Hepatocyte (in vitro differentiated cells): ENCODE data around the gene SPIRE1. TPM values are rescaled to one million over a fixed set of nuclear protein-coding genes. Genes with fewer than 3 reads are reported as not detected.

ENCODE experiments used
- DNase-seq: peaks from one replicate; pipeline ENCODE4 v3.0.0-alpha.2; 2016; ENCODE audit warnings: low spot score
- H2AFZ ChIP-seq: fragments of 200-600 bp; sonication (generic); 2 replicates; pipeline ENCODE4 v1.6.0; 2016; ENCODE audit warnings: antibody characterized with exemption, mild to moderate bottlenecking
- H3K27ac ChIP-seq: fragments of 200-600 bp; sonication (generic); 2 replicates; pipeline ENCODE4 v1.5.1; 2016; ENCODE audit warnings: mild to moderate bottlenecking
- H3K27me3 ChIP-seq: fragments of 200-600 bp; sonication (generic); 2 replicates; pipeline ENCODE4 v1.6.1; 2016
- H3K36me3 ChIP-seq: fragments of 200-600 bp; sonication (generic); replicated peaks from 2 replicates; pipeline ENCODE4 v1.5.1; 2016; ENCODE audit warnings: low read depth; ENCODE audit not compliant: insufficient read depth
- H3K4me1 ChIP-seq: fragments of 200-600 bp; sonication (generic); 2 replicates; pipeline ENCODE4 v1.5.1; 2016; ENCODE audit warnings: mild to moderate bottlenecking, moderate library complexity; ENCODE audit not compliant: insufficient read depth
- H3K4me2 ChIP-seq: fragments of 200-600 bp; sonication (generic); 2 replicates; pipeline ENCODE4 v1.6.0; 2016
- H3K4me3 ChIP-seq: fragments of 200-600 bp; sonication (generic); 2 replicates; pipeline ENCODE4 v1.5.1; 2016; ENCODE audit warnings: mild to moderate bottlenecking
- H3K79me2 ChIP-seq: fragments of 200-600 bp; sonication (generic); 2 replicates; pipeline ENCODE4 v1.6.0; 2017; ENCODE audit warnings: mild to moderate bottlenecking
- H3K9me2 ChIP-seq: fragments of 200-600 bp; sonication (generic); replicated peaks from 2 replicates; pipeline ENCODE4 v1.6.0; 2017; ENCODE audit warnings: mild to moderate bottlenecking; ENCODE audit not compliant: insufficient read depth
- H3K9me3 ChIP-seq: fragments of 200-600 bp; sonication (generic); 2 replicates; pipeline ENCODE4 v1.5.1; 2016; ENCODE audit warnings: low read depth, mild to moderate bottlenecking
- H4K20me1 ChIP-seq: fragments of 200-600 bp; sonication (generic); 2 replicates; pipeline ENCODE4 v1.6.0; 2016; ENCODE audit warnings: mild to moderate bottlenecking; ENCODE audit not compliant: insufficient read depth, poor library complexity, severe bottlenecking
- EZH2 ChIP-seq: fragments of 200-600 bp; sonication (generic); IDR thresholded peaks from 2 replicates; pipeline ENCODE4 v1.6.1; 2016; ENCODE audit warnings: antibody characterized with exemption, mild to moderate bottlenecking, borderline replicate concordance
- EZH2phosphoT487 ChIP-seq: fragments of 200-600 bp; sonication (generic); IDR thresholded peaks from one replicate; pipeline ENCODE4 v1.6.1; 2018; ENCODE audit warnings: antibody characterized with exemption, mild to moderate bottlenecking, low read depth, moderate library complexity; ENCODE audit not compliant: unreplicated experiment, severe bottlenecking
- WGBS: methylation state at CpG from one replicate; pipeline ENCODE4 v1.1.6; 2016; ENCODE audit warnings: low lambda C conversion rate; ENCODE audit errors: missing lambda C conversion rate; 5-methylcytosine and 5-hydroxymethylcytosine counted together
- polyA plus RNA-seq: library from polyadenylated mRNA; unstranded; fragments of >200 nt; fragmentation: Nextera tagmentation; extraction: Ambion mirVana; gene quantifications from 2 replicates; pipeline ENCODE4 v1.2.1, GENCODE V29; 2016
- total RNA-seq: library from RNA; depleted of rRNA; stranded (reverse); fragments of >200 nt; gene quantifications from 2 replicates; pipeline ENCODE4 v1.2.3, GENCODE V29; 2014
- TF ChIP-seq, protein P1 (sequence below): fragments of 200-600 bp; sonication (generic); IDR thresholded peaks from 2 replicates; pipeline ENCODE4 v1.5.1; 2016; ENCODE audit warnings: antibody characterized with exemption, mild to moderate bottlenecking; ENCODE audit not compliant: poor library complexity

Gene SPIRE1
- total and polyA plus RNA-seq, 2 experiments from 2014 or later, result 13.1 to 18.9 TPM

DNA sequence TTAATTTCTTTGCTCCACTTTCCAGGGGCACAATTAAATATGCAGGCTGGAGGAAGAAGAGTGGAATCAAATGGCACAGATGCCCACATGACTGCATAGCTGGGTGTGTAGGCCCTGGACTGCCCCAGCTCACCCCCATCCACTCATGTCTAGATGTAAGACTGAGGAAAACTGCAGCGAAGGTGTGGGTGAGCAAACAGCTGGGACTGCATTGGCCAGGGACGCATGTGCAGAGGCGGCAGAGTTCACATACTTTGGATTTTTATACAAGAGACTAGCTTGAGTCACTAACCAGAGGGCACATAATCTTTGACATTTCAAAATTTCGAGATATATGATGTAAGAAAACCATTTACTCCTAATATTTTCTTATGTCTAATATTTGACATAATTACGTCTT is 60.1 kb downstream of the SPIRE1 start:
- Histone ChIP-seq H4K20me1 (no peaks in the 10 kb centered on the region), H3K9me2 (no peaks in the 10 kb centered on the region), H3K27ac (no peak overlapping the region), H3K4me2 (no peak overlapping the region), H3K4me1 (no peaks in the 10 kb centered on the region), H3K9me3 (no peaks in the 10 kb centered on the region), H2AFZ (no peak overlapping the region), H3K4me3 (no peak overlapping the region), H3K36me3 (no peaks in the 10 kb centered on the region), H3K79me2 (peaks cover 6% of the 10 kb centered on the region), H3K27me3 (no peaks in the 10 kb centered on the region)
- 69% methylated on average over 5 of the region's 5 CpGs for WGBS
- peak; percentile 47 for DNase-seq
- TF ChIP-seq EZH2phosphoT487 (no peak), EZH2 (no peak)
- TF ChIP-seq, protein P1, sequence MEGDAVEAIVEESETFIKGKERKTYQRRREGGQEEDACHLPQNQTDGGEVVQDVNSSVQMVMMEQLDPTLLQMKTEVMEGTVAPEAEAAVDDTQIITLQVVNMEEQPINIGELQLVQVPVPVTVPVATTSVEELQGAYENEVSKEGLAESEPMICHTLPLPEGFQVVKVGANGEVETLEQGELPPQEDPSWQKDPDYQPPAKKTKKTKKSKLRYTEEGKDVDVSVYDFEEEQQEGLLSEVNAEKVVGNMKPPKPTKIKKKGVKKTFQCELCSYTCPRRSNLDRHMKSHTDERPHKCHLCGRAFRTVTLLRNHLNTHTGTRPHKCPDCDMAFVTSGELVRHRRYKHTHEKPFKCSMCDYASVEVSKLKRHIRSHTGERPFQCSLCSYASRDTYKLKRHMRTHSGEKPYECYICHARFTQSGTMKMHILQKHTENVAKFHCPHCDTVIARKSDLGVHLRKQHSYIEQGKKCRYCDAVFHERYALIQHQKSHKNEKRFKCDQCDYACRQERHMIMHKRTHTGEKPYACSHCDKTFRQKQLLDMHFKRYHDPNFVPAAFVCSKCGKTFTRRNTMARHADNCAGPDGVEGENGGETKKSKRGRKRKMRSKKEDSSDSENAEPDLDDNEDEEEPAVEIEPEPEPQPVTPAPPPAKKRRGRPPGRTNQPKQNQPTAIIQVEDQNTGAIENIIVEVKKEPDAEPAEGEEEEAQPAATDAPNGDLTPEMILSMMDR, result no peak

DNA sequence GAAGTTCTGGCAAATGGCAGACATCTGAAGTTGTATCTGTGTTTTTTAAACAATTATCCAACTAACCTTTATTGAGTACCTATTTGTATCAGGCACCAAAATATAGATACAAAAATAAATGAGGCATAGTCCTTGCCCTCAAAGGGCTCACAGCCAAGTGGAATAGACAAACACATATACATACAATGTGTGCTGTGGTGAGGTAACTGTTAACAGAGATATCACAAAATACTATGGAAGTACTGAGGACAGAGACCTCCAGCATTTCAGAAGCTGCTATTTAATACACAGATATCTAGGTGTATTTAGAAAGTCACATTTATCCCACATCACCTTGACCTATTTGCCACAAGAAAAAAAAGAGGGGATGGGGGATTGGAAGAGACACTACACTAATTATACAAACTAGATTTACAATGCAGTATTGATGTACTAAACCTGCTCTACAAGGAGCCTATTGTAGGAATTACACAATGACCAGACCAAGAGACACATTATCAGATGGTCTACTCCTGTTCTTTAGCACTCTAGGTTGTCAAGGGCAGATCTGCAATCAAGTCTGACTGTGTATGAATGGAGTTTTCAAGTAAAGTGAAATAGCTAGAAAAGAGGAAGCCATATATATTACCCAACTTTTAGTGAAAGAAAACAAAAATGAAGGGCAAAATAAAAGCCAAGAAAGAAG is 62.2 kb downstream of the SPIRE1 start:
- Histone ChIP-seq H2AFZ (no peak overlapping the region), H3K4me2 (no peak overlapping the region)

DNA sequence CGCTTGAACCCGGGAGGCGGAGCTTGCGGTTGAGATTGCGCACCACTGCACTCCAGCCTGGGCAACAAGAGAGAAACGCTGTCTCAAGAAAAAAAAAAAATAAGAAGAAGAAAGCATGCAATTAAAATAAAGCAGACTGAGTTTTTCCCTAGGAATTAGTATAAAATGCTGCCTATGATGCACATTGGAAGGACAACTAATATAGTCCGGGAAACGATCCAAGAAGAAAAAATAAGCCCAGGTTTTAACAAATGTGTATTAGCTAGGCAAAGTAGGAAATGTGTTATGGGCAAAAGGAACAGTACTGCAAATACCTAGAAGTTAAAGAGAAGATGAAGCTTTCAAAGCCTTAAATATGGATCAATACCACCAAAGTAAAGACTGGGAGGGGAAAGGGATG is 64.0 kb downstream of the SPIRE1 start:
- no peak overlapping the region for H3K27ac ChIP-seq
- H3K9me2 ChIP-seq, result no peaks in the 10 kb centered on the region
- H3K27me3 ChIP-seq, result no peaks in the 10 kb centered on the region
- no peak for DNase-seq
- 84% methylated on average over 8 of the region's 8 CpGs for WGBS
- no peaks in the 10 kb centered on the region for H3K4me1 ChIP-seq
- TF ChIP-seq, protein P1, result no peak
- TF ChIP-seq EZH2phosphoT487 (no peak), EZH2 (no peak)
- peaks cover 6% of the 10 kb centered on the region for H3K79me2 ChIP-seq
- no peaks in the 10 kb centered on the region for H4K20me1 ChIP-seq
- H3K4me2 ChIP-seq, result no peak overlapping the region
- no peak overlapping the region for H2AFZ ChIP-seq
- no peaks in the 10 kb centered on the region for H3K9me3 ChIP-seq
- no peak overlapping the region for H3K4me3 ChIP-seq
- H3K36me3 ChIP-seq, result no peaks in the 10 kb centered on the region

More for the DNA sequence above, 62.2 kb downstream of the SPIRE1 start:
- Histone ChIP-seq H3K9me3 (no peaks in the 10 kb centered on the region), H3K27me3 (no peaks in the 10 kb centered on the region), H3K27ac (no peak overlapping the region), H3K9me2 (no peaks in the 10 kb centered on the region), H3K4me3 (no peak overlapping the region), H3K79me2 (peaks cover 6% of the 10 kb centered on the region), H3K4me1 (no peaks in the 10 kb centered on the region), H3K36me3 (no peaks in the 10 kb centered on the region), H4K20me1 (no peaks in the 10 kb centered on the region)
- TF ChIP-seq EZH2phosphoT487 (no peak), EZH2 (no peak)
- TF ChIP-seq, protein P1, result no peak
- DNase-seq, result no peak
